ENCODE data around the gene DHDH. TPM values are rescaled to one million over a fixed set of nuclear protein-coding genes. Genes with fewer than 3 reads are reported as not detected.

Gene DHDH
- total RNA-seq, 1 donor = under 0.01 TPM

DNA sequence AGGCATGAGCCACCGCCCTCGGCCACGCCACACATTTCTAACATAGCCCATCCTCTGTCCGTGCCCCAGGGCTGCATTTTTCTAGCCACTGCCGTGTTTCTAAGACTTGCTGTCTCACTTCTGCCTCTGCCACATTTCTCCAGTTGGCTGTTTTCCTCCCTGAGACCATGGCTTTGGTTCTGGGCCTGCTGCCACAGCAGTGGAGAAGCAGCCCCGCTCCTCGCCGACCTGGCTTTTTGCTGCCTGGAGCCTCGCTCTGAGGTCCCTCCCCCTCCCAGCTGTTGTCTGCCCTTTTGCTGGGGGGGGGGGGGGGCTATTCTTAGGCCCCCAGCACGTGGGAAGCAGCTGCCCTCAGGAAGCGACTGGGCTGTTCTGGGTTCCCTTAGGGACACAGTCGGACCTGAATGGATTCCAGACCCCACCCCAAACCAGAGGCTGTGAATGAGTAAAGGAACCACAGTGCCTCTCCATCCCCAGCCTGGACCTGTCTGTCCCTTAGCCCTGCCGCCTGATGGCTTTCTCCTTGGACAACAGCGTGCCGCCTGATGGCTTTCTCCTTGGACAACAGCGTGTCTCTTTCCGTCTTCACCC, 56.3 kb downstream of the DHDH start:
- no peak for DNase-seq (ENCODE audit: low read depth in 2 of 3, low spot score in 2 of 3)

DNA sequence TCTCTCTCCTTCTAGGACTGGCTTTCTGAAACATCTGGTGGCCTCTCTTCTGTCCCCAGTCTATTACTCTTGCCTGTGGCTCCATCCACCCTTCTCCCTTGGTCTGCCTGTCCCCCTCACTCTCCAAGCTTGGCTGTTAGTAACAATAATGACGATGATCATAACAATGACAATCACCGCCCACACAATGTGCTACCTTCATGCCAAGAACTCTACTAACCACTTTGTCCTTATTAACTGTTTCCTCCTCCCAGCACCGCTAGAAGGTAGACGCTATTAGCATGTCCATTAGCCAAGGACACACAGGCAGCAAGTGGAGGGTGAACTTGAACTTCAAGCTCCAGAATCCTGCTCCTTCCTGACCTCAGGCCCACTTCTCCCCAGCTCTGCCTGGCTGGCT, 56.9 kb downstream of the DHDH start:
- DNase-seq (ENCODE audit: low read depth in 2 of 3, low spot score in 2 of 3) = no peak

DNA sequence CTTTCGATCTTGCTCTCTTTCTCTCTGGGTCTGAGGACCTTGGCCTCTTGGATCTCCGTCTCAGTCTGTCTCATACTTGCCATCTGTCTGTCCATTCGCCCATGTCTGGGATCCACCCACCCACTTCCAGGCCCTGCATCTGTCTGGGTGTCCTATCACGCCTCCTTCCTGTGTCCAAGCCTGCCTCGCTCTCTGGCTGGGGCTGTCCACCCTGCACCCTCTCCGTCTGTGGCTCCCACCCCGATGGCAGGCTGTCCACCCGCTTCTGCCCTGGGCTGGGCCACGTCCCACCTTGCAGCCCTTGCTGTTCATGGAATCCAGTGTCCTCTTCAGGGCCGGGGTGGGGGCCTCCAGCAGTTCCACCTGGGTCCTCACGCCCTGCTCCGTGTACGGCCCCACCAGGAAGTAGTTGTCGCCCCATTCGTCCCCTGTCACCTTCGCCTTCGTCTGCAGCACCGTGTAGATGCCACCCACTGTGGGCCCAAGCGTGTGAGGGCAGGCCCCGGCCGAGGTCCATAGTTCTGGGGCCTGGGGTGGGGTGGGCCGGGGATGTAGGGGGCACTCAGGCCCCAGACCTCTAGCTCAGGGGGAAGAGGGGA, 57.6 kb downstream of the DHDH start:
- DNase-seq (ENCODE audit: low read depth in 2 of 3, low spot score in 2 of 3) = no peak

DNA sequence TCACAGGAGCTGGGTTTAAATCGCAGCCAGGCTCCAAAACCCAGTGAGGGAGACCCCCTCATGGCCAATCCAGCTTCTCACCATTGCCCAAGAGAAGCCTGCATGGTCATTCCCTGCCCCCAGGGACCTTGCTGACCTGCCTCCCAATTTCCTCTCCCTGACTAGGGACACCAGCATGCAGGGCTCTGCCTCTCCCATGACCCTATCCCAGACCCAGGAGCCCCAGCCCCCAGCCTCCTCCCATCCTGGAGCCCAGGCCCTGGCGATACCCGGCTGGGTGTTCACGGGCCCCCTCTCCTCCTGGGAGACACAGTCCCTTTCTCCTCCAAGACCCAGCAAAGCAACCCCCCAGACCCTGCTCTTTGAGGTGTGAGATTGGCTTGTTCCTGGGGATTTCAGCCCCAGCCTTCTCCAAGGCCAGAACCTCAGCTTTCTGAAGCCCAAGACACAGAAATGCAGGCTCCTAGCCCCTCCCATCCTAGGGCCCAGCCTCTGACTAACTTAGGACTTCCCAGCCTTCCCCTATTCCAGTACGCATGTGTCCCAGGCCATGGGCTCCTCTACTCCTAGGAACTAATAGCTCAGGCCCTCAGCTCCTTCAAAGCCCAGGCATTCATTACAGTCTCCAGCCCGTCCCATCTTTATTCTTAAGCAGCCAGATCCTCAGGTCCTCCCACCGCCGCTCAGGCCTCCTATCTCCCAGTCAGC, 58.5 kb downstream of the DHDH start:
- no peak for DNase-seq (ENCODE audit: low read depth in 2 of 3, low spot score in 2 of 3)

DNA sequence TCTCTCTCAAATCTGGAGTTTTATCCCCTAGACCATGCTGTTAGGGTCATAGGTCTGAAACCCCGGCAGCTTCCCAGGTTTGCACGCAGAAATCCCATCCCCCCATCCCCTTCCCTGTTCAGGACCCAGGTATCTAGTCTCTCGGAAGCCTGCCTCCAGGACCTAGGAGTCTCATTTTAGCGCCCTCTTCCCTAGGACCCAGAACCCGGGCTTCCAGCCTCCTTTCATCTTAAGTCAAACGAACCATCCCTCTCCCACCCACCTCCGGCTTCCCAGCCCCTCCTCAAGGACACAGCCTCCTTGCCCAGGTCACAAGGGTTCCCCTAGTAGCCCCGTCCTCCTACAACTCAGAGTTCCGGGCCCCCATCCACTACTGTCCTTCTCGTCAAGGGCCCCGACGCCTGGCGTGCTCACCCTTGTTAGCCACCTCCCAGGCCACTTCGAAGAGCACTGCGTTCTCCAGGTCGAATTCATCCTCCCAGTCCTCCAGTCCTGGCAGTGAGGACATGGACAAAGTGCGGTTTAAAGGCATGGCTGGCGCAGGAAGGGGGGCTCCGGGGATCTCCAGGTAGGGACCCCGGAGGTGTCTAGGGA, 59.2 kb downstream of the DHDH start:
- DNase-seq (ENCODE audit: low read depth in 2 of 3, low spot score in 2 of 3) = no peak

DNA sequence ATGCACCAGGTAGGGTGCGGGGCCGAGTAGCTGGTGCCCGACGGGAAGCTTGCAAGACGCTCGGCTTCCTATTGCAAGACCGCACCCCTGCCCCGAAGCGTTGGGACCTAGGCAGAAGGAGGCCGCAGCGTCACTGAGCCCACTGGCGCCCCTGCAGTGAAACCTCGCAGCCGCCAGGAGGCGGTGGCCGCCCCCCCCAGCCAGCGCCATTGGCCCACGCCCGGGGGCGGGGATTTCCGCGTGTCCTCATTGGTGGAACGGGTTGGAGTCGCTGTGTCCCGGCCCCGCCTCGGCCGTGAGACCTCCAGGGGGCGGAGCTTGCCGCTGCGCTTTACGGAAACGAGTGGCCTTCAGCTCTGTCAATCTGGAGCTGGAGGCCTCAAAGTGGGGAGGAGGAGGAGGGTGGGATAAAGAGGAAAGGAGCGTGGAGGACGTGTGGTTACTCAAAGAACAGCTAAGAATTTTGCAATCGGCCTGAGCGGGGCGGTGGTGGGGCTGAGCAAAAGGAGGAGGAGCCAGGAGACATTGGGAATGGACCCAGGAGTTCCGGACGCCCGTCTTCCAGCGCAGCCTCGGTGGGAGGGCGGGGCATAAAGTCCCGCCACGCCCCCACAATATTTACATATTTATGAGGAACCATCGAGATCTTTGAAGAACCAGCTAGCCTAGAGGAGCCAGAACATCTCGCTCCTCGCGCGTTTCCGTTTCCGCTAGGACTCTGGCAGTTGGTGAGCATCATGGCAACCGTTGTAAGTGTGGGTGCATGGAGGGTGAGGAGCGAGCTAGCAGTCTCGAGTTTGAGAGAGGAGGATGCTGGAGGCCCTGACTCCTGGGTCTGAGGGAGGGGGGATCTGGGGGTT, 59.9 kb downstream of the DHDH start, which contains the start of the genes GYS1 and RUVBL2:
Gene GYS1, minus strand, starts transcription at position 135 of the 860 bp plus-strand sequence. CDS start 197 bp downstream, outside the sequence.
Gene RUVBL2, plus strand, starts transcription at position 713 of the 860 bp plus-strand sequence. Its CDS starts 25 bp downstream, at position 738.
- peak; percentile 96 to 100 (median 100) for DNase-seq (ENCODE audit: low read depth in 2 of 3, low spot score in 2 of 3)

DNA sequence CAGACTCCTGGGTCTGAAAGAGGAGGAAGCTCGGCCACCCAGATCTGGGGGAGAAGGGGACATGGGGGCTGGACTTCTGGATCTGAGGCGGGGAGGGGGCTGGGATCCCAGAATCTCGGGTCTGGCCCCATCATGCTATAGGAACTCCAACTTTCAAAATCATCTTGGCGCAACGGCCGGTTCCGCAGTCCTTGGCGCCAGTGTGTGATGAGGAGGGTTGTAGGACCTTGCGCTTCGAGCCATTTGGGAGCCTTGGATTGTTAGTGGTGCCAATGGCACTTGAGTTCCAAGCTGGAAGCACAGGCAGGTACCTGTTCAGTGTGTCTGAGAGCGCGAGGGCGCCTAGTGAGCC, 60.5 kb downstream of the DHDH start:
- no peak for DNase-seq (ENCODE audit: low read depth in 2 of 3, low spot score in 2 of 3)

Small RNA genes within 50 kb of the gene (small RNA-seq; reads per million reads assigned to genes)
- not detected for gene AC026803.1

Other genes with a start within 250 kb of the DHDH start
- gene FUT2, start 237.7 kb upstream of the DHDH start, total RNA-seq = under 0.01 TPM
- gene MAMSTR, start 214.0 kb upstream of the DHDH start, total RNA-seq = 1.1 TPM
- gene RASIP1, start 193.1 kb upstream of the DHDH start, total RNA-seq = 0.54 TPM
- under 0.01 TPM for gene IZUMO1, start 186.8 kb upstream of the DHDH start, total RNA-seq
- 1.6 TPM for gene FUT1, start 181.1 kb upstream of the DHDH start, total RNA-seq
- not detected for gene FGF21, start 178.2 kb upstream of the DHDH start, total RNA-seq
- gene BCAT2, start 122.7 kb upstream of the DHDH start, total RNA-seq = 41.7 TPM
- gene HSD17B14, start 97.2 kb upstream of the DHDH start, total RNA-seq = 2.4 TPM
- 10.8 TPM for gene PLEKHA4, start 65.1 kb upstream of the DHDH start, total RNA-seq
- 156 TPM for gene PPP1R15A, start 61.3 kb upstream of the DHDH start, total RNA-seq
- gene TULP2, start 35.0 kb upstream of the DHDH start, total RNA-seq = under 0.01 TPM
- 235 TPM for gene NUCB1, start 33.4 kb upstream of the DHDH start, total RNA-seq
- gene BAX, start 21.2 kb downstream of the DHDH start, total RNA-seq = 38.0 TPM
- 1,014 TPM for gene FTL, start 31.6 kb downstream of the DHDH start, total RNA-seq
- gene GYS1, start 59.6 kb downstream of the DHDH start, total RNA-seq = 42.8 TPM
- gene RUVBL2, start 60.2 kb downstream of the DHDH start, total RNA-seq = 318 TPM
- not detected for gene LHB, start 83.4 kb downstream of the DHDH start, total RNA-seq
- gene CGB3, start 90.6 kb downstream of the DHDH start, total RNA-seq = not detected
- not detected for gene CGB2, start 98.2 kb downstream of the DHDH start, total RNA-seq
- not detected for gene CGB1, start 103.2 kb downstream of the DHDH start, total RNA-seq
- not detected for gene CGB5, start 110.1 kb downstream of the DHDH start, total RNA-seq
- gene CGB8, start 115.4 kb downstream of the DHDH start, total RNA-seq = not detected
- gene CGB7, start 124.0 kb downstream of the DHDH start, total RNA-seq = not detected
- gene NTF4, start 131.1 kb downstream of the DHDH start, total RNA-seq = not detected
- not detected for gene KCNA7, start 139.0 kb downstream of the DHDH start, total RNA-seq
- gene SNRNP70, start 151.8 kb downstream of the DHDH start, total RNA-seq = 243 TPM
- 2.7 TPM for gene LIN7B, start 180.7 kb downstream of the DHDH start, total RNA-seq
- 7.0 TPM for gene C19orf73, start 185.4 kb downstream of the DHDH start, total RNA-seq
- 3.5 TPM for gene PPFIA3, start 185.8 kb downstream of the DHDH start, total RNA-seq
- gene HRC, start 221.7 kb downstream of the DHDH start, total RNA-seq = not detected
- gene TRPM4, start 224.1 kb downstream of the DHDH start, total RNA-seq = 2.2 TPM